Common myeloid progenitor, CD34-positive (primary cell): Measurements from ENCODE around the gene GRIFIN.
A peak's percentile ranks its signal among the peaks of the same experiment; 100 is the strongest.

ENCODE experiments used
- CTCF ChIA-PET: fragments of 350-600 bp; sonication (Branson Sonifier 250); formaldehyde crosslinking; loops from one replicate; lab custom pipeline; 2021; ENCODE audit warnings: antibody characterized with exemption; lab: Charles Lee
- POLR2A ChIA-PET: fragments of 350-600 bp; sonication (Branson Sonifier 250); formaldehyde crosslinking; loops from one replicate; lab custom pipeline; 2021; ENCODE audit warnings: antibody characterized with exemption; lab: Charles Lee
- DNase-seq, 3 donors: peaks; one replicate each; pipeline versions ENCODE4 v3.0.0 to v3.0.0-alpha.2; 2013
- H3K27ac ChIP-seq, 2 experiments: 1 replicate in 1 of 2; 2 replicates in 1 of 2; pipeline ENCODE4 v1.7.0; 2013; ENCODE audit warnings: inconsistent platforms in 2 of 2, low read length in 2 of 2, mild to moderate bottlenecking in 2 of 2, low read depth in 1 of 2, moderate library complexity in 1 of 2; ENCODE audit not compliant: severe bottlenecking in 2 of 2, insufficient read depth in 1 of 2, poor library complexity in 1 of 2
- H3K27me3 ChIP-seq, 5 experiments: replicated peaks in 2 of 5; 1 replicate in 3 of 5; 2 replicates in 2 of 5; pipeline versions ENCODE4 v1.6.1 to v1.7.0; 2013; ENCODE audit warnings: low read length in 4 of 5, mild to moderate bottlenecking in 2 of 5, moderate library complexity in 2 of 5, inconsistent platforms in 1 of 5; ENCODE audit not compliant: insufficient read depth in 5 of 5, control insufficient read depth in 4 of 5
- H3K36me3 ChIP-seq, 4 experiments: 1 replicate in 2 of 4; 2 replicates in 2 of 4; pipeline versions ENCODE4 v1.6.1 to v1.7.0; 2013; ENCODE audit warnings: low read length in 3 of 4, control low read depth in 1 of 4, mild to moderate bottlenecking in 1 of 4; ENCODE audit not compliant: control insufficient read depth in 4 of 4, insufficient read depth in 4 of 4
- H3K4me1 ChIP-seq, 4 experiments: 1 replicate in 3 of 4; 2 replicates in 1 of 4; pipeline versions ENCODE4 v1.6.1 to v1.7.1; 2013; ENCODE audit warnings: low read length in 3 of 4, mild to moderate bottlenecking in 3 of 4, control low read depth in 1 of 4, inconsistent platforms in 1 of 4, moderate library complexity in 1 of 4; ENCODE audit not compliant: control insufficient read depth in 4 of 4, insufficient read depth in 4 of 4; ENCODE audit errors: control extremely low read depth in 1 of 4
- H3K4me3 ChIP-seq, 7 experiments: 1 replicate in 4 of 7; 2 replicates in 3 of 7; pipeline versions ENCODE4 v1.5.1 to v1.7.0; 2013; ENCODE audit warnings: mild to moderate bottlenecking in 7 of 7, low read length in 6 of 7, moderate library complexity in 6 of 7, inconsistent platforms in 2 of 7, low read depth in 2 of 7, control low read depth in 1 of 7; ENCODE audit not compliant: insufficient read depth in 4 of 7, control insufficient read depth in 1 of 7; ENCODE audit errors: extremely low read depth in 1 of 7
- H3K9me3 ChIP-seq, 5 experiments: 1 replicate in 4 of 5; 2 replicates in 1 of 5; pipeline versions ENCODE4 v1.6.1 to v1.7.1; 2013; ENCODE audit warnings: low read length in 4 of 5, mild to moderate bottlenecking in 2 of 5, inconsistent platforms in 1 of 5, low read depth in 1 of 5, moderate library complexity in 1 of 5; ENCODE audit not compliant: control insufficient read depth in 4 of 5, insufficient read depth in 2 of 5; ENCODE audit errors: control extremely low read depth in 1 of 5
- WGBS: methylation state at CpG from one replicate; pipeline ENCODE4 v1.1.5; 2013; ENCODE audit not compliant: insufficient coverage; 5-methylcytosine and 5-hydroxymethylcytosine counted together

GRIFIN gene

DNA sequence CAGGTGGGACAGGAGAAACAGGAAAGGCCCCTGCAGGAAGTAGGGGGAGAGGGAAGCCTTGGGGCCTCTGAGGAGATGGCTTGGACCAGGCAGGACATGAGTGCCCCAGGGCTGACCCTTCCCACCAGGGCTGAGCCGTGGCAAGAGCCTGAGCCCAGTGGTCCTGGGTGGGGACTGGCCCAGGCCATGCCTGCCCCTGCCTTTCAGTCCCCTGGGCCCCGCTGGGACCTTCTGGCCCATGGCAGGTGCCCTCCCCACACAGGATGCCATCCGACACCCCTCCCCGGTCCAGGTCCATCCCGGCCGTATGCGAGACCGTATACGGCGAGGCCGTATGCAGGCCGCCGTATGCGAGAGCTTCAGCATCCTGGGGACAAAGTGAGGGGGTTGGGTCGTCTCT, 2.0 kb downstream of the GRIFIN start:
- H3K36me3 ChIP-seq: no peaks in the 10 kb centered on the region
- ChIA-PET POLR2A (no interaction called here), CTCF (interaction anchor here (1.0 to 1.3 kb wide), 2 partner anchors 9 to 11 kb away, joined by 3 to 4 read pairs; no protein-coding TSS in a partner anchor)
- DNase-seq: no peak
- H3K9me3 ChIP-seq: no peaks in the 10 kb centered on the region
- no peak overlapping the region for H3K4me3 ChIP-seq
- H3K4me1 ChIP-seq: peaks cover 0 to 42% (median 30%) of the 10 kb centered on the region in 4 experiments
- no peak overlapping the region for H3K27ac ChIP-seq
- H3K27me3 ChIP-seq: no peaks in the 10 kb centered on the region
- 96% methylated on average over 7 of the region's 15 CpGs for WGBS

DNA sequence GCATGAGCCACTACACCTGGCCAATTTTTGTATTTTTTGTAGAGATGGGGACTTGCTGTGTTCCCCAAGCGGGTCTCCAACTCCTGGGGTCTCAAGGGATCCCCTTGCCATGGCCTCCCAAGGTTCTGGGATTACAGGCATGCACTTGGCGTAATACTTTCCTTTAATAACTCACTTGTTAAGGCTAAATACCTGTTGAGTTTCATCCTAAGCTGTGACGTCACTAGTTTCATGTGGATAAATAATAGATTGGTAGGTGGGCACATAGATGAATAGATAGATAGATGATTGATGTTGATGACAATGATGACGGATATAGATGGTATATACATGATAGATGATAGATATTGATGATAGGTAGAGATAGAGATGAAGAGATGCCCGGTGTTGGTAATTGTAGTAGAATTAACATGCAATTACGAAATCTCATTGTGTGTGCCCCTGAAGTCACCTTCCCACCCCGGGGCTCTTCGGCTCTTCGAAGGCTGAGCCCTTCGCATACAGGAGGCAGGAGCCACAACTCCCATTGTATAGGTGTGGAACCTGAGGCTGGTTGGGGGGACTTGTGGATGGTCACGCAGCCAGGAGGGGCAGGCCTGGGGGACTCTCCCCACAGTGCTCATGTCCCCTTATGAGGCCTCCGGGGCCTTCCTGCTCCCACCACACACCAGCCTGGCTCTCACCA, 2.6 kb downstream of the GRIFIN start:
- no peak overlapping the region for H3K27ac ChIP-seq
- CTCF ChIA-PET: interaction anchor here (11.6 kb wide), 1 partner anchor 22 kb away, joined by 219 read pairs; no protein-coding TSS in a partner anchor
- POLR2A ChIA-PET: no interaction called here
- no peaks in the 10 kb centered on the region for H3K9me3 ChIP-seq
- peaks cover 0 to 40% (median 30%) of the 10 kb centered on the region in 4 experiments for H3K4me1 ChIP-seq
- 92% methylated on average over 6 of the region's 12 CpGs for WGBS
- no peak for DNase-seq
- H3K36me3 ChIP-seq: no peaks in the 10 kb centered on the region
- H3K4me3 ChIP-seq: no peak overlapping the region
- no peaks in the 10 kb centered on the region for H3K27me3 ChIP-seq

DNA sequence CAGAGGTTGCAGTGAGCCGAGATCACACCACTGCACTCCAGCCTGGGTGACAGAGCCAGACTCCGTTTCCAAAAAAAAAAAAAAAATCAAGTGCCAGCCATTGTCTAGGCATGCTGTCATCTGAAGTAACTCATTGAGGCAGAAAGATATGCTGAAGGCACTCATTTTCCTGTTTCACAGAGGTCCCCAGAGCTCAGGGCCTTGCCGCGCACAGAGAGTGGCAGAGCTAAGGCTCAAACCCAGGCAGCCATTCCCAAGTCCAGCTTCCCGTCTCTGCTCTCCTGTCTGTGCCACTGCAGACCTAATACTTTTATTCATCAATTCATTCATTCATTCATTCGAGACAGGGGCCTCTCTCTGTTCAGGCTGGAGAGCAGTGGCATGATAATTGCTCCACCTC, 3.5 kb downstream of the GRIFIN start:
- Histone ChIP-seq H3K4me1 (peaks cover 0 to 31% (median 21%) of the 10 kb centered on the region in 4 experiments), H3K27me3 (no peaks in the 10 kb centered on the region), H3K4me3 (no peak overlapping the region), H3K36me3 (no peaks in the 10 kb centered on the region), H3K27ac (no peak overlapping the region), H3K9me3 (no peaks in the 10 kb centered on the region)
- POLR2A ChIA-PET: no interaction called here
- no peak for DNase-seq
- CTCF ChIA-PET: interaction anchor here (0.5 to 11.6 kb wide), 2 partner anchors 21 to 966 kb away, joined by 3 to 219 read pairs; no protein-coding TSS in a partner anchor
- 95% methylated on average over 6 of the region's 6 CpGs for WGBS

DNA sequence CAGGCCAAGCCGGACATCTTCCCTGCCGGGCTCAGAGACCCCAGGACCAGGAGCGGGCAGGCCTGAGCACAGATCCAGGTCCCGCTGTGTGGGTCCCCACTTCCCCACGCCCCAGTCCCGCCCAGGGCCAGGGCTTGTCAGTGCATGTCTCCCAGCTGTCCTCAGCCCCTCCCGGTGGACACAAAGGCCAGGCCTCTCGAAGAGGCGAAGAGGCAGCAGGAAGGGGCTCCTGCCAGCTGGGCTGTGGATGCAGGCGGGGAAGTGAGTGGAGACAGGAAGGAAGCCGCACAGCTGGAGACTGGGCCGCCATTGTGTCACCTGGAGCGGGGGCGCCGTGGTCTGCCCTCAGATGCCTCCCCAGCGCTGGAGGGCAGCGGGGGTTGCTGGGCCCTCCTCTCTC, 4.8 kb downstream of the GRIFIN start:
- DNase-seq: peak in 2 of 3 donors; percentile 60 to 78
- ChIA-PET CTCF (interaction anchor here (0.6 to 11.6 kb wide), 5 partner anchors 9 to 92 kb away, joined by 3 to 219 read pairs (median 5); no protein-coding TSS in a partner anchor), POLR2A (interaction anchor here (0.6 kb wide), 1 partner anchor 81 kb away, joined by 5 read pairs; no protein-coding TSS in a partner anchor)
- Histone ChIP-seq H3K36me3 (no peaks in the 10 kb centered on the region), H3K27me3 (no peaks in the 10 kb centered on the region), H3K4me1 (peaks cover 0 to 17% (median 10%) of the 10 kb centered on the region in 4 experiments), H3K4me3 (peak overlapping the region in 2 of 7 experiments; percentile 13 to 28), H3K9me3 (no peaks in the 10 kb centered on the region), H3K27ac (no peak overlapping the region)
- WGBS: 6% methylated on average over 11 of the region's 17 CpGs

DNA sequence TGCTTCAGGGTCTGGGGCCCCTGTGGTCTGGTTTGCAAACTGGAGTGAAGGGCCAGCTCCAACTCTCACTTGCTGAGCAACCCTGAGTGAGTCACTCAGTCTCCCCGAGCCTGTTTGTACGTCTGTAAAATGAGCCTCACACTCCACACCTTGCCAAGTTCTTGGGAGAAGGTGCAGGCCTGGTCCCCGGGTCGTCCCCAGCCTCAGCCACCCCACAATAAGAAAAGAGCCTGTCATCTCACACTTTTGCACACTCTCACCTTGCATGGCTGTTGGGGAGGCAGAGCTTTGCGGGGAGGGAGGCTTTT, 5.2 kb downstream of the GRIFIN start:
- ChIA-PET CTCF (interaction anchor here (0.6 to 11.6 kb wide), 9 partner anchors 9 to 185 kb away, joined by 3 to 219 read pairs (median 4); no protein-coding TSS in a partner anchor), POLR2A (no interaction called here)
- no peak for DNase-seq
- H3K27ac ChIP-seq: no peak overlapping the region
- no peak overlapping the region for H3K4me3 ChIP-seq
- H3K27me3 ChIP-seq: no peaks in the 10 kb centered on the region
- no peaks in the 10 kb centered on the region for H3K36me3 ChIP-seq
- no CpG with 5 or more reads among the region's 5 CpGs for WGBS
- H3K9me3 ChIP-seq: no peaks in the 10 kb centered on the region
- peaks cover 0 to 17% (median 10%) of the 10 kb centered on the region in 4 experiments for H3K4me1 ChIP-seq

DNA sequence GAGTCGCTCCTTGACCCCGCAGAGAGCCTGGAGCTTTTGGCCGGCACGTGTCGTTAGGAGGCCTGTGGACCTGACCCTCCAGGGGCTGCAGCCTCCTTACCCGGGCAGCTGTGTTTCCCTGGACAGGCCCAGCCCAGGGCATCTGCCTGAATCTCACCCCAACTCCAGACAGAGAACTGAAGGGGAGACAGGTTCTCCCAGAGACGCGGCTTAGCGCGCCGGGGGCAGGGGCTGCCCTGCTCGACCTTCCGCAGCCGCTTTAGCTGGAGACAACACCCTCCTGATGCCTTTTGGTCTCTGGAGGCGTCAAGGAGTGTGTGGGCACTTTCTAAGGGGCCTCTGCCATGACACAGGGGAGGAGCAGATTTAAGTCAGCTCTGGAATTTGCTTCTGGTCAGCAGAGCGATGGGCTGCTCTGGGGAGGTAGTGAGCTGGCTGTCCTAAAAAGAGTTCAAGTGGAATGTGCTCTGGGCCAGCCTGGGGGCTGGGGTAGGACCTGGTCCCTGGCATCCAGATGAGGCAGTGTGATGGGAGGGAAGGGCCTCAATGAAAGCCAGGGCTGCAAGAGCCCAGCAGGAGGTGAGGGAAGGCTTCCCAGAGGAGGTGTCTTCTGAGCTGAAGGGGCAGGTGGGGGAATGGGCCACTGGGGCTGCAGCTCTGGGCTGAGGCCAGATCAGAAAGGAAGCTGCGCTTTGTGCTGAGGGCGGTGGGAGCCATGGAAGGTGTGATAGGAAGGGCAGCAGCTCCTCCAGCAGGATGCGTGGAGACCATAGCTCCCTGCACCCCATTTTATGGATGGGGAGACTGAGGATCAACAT, 5.8 kb downstream of the GRIFIN start:
- Histone ChIP-seq H3K27ac (no peak overlapping the region), H3K9me3 (no peaks in the 10 kb centered on the region), H3K36me3 (no peaks in the 10 kb centered on the region), H3K4me1 (peaks cover 0 to 17% (median 10%) of the 10 kb centered on the region in 4 experiments), H3K4me3 (no peak overlapping the region), H3K27me3 (no peaks in the 10 kb centered on the region)
- ChIA-PET CTCF (interaction anchor here (0.5 to 11.6 kb wide), 22 partner anchors 8 to 243 kb away, joined by 3 to 219 read pairs (median 4); no protein-coding TSS in a partner anchor), POLR2A (no interaction called here)
- 90% methylated on average over 19 of the region's 19 CpGs for WGBS
- no peak for DNase-seq
